ENCODE data around the gene TSPAN17. TPM values are rescaled to one million over a fixed set of nuclear protein-coding genes. Genes with fewer than 3 reads are reported as not detected.

The TSPAN17 gene
- total RNA-seq, 4 donors from 2014 or later, result 12.1 to 24.1 (median 15.6) TPM

DNA sequence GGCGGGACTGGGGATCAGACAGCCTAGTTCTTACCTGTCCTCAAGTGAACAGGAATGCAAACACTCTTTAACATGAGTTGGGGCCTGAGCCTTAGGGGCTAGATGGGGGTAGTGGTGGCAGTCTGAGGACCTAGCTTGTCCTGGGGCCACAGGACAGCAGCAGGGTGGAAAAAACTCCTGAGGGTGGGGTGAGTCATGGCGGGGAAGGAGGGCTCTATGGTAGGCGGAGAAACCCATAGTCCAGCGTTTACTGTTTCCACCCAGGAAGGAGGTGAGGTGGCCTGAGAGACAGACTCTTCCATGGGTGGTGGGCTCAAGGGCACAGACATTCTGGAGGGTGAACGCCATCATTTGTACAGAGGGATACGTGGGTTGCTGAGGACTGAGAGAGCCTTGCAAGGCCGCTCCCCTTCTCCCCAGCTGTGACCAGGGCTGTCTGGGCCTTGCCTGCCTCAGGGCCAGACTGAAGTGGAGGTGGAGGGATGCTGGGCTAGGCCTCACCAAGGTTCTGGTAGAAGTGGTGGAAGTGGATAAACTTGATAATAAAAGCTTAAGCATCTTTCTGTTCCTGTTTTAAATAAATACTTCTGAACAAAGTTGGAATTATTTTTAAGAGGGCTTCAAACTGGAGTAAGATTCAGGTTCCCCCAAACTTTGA lies 1.1 kb upstream of the TSPAN17 start:
- no peak overlapping the region for H3K4me3 ChIP-seq (ENCODE audit: low read depth, poor library complexity, severe bottlenecking)
- WGBS, 2 donors, result 92 to 93% methylated on average over 7 of the region's 7 CpGs
- intact Hi-C loops (cut with DNase I; ENCODE audit: low total_unique reads), result no loop called here
- DNase-seq (ENCODE audit: low spot score in 2 of 2), result no peak
- no peak for TF ChIP-seq POLR2A (IDR thresholded peaks at IDR 0.05)
- TF ChIP-seq, protein P1, sequence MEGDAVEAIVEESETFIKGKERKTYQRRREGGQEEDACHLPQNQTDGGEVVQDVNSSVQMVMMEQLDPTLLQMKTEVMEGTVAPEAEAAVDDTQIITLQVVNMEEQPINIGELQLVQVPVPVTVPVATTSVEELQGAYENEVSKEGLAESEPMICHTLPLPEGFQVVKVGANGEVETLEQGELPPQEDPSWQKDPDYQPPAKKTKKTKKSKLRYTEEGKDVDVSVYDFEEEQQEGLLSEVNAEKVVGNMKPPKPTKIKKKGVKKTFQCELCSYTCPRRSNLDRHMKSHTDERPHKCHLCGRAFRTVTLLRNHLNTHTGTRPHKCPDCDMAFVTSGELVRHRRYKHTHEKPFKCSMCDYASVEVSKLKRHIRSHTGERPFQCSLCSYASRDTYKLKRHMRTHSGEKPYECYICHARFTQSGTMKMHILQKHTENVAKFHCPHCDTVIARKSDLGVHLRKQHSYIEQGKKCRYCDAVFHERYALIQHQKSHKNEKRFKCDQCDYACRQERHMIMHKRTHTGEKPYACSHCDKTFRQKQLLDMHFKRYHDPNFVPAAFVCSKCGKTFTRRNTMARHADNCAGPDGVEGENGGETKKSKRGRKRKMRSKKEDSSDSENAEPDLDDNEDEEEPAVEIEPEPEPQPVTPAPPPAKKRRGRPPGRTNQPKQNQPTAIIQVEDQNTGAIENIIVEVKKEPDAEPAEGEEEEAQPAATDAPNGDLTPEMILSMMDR (IDR thresholded peaks at IDR 0.05), result no peak

DNA sequence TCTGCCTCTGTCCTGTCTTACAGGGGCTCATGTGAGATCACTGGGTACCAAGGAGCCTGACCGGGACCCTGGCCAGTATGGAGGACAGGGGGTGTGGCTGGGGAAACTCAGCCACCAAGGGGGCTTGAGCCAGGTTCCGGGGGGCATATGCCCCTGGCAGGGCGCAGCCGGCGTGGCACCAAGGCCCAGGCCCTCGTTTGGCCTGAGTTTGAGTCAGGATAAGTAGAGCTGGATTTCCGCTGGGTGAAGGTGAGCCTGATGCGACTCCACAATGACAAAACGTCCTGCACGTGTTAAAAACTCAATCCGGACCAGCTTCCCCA lies 616 bp upstream of the TSPAN17 start:
- WGBS, 2 donors, result 16 to 31% methylated on average over 9 to 11 of the region's 11 CpGs
- intact Hi-C loops (cut with DNase I; ENCODE audit: low total_unique reads), result no loop called here
- no peak overlapping the region for H3K4me3 ChIP-seq (ENCODE audit: low read depth, poor library complexity, severe bottlenecking)
- no peak for TF ChIP-seq POLR2A (IDR thresholded peaks at IDR 0.05)
- TF ChIP-seq, protein P1 (IDR thresholded peaks at IDR 0.05), result no peak
- DNase-seq (ENCODE audit: low spot score in 2 of 2), result no peak

DNA sequence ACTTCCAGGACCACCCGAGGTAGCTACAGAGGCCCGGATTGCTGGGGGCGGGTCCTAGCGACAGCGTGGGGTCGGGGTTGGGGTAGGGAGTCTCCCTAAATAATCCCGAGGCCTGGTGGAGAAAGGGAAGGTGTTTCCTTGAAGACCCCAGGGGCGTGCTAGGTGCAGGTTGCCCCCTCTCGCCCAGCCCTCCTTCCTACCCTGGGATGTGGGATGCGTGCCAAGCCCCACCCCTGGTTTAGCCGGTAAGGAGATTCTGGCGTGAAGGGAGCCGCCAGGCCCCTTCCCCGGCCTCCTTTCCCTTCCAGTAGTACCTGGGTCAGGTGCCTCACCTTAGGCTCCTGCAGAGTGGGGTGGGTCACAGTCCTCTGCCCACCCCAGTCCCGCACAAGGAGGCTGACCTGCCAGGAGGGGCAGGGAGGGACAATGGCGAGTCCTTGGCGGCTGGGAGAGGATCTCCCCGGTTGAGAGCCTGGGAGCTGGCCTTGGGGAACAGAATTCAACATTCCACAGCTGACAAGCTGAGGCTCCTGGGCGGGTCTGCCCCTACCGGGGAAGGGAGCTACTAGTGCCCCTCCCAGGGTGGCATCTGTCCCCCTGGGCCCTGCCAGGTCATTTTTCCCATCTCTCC lies 674 bp downstream of the TSPAN17 start:
- 2 to 11% methylated on average over 12 to 14 of the region's 20 CpGs for WGBS, 2 donors
- intact Hi-C loops (cut with DNase I; ENCODE audit: low total_unique reads), result no loop called here
- H3K4me3 ChIP-seq (ENCODE audit: low read depth, poor library complexity, severe bottlenecking), result peak overlapping the region; percentile 62
- DNase-seq (ENCODE audit: low spot score in 2 of 2), result peak; percentile 43 to 91
- TF ChIP-seq POLR2A (IDR thresholded peaks at IDR 0.05), result no peak
- TF ChIP-seq, protein P1 (IDR thresholded peaks at IDR 0.05), result no peak

- WGBS, 2 donors, result 65 to 70% methylated on average over 15 of the region's 15 CpGs
- TF ChIP-seq, protein P1 (IDR thresholded peaks at IDR 0.05), result no peak
- TF ChIP-seq POLR2A (IDR thresholded peaks at IDR 0.05), result no peak
- no peak for DNase-seq (ENCODE audit: low spot score in 2 of 2)
- intact Hi-C loops (cut with DNase I; ENCODE audit: low total_unique reads), result no loop called here
- no peak overlapping the region for H3K4me3 ChIP-seq (ENCODE audit: low read depth, poor library complexity, severe bottlenecking)
Measured at GRCh38 chr5:176648474-176649194, 1.4 kb downstream of the TSPAN17 start.

GRCh38 chr5:176650354-176650884 lies 3.1 kb downstream of the TSPAN17 start:
- TF ChIP-seq POLR2A (IDR thresholded peaks at IDR 0.05), result no peak
- TF ChIP-seq, protein P1 (IDR thresholded peaks at IDR 0.05), result no peak
- intact Hi-C loops (cut with DNase I; ENCODE audit: low total_unique reads), result no loop called here
- H3K4me3 ChIP-seq (ENCODE audit: low read depth, poor library complexity, severe bottlenecking), result no peak overlapping the region
- DNase-seq (ENCODE audit: low spot score in 2 of 2), result no peak
- 76 to 78% methylated on average over 8 of the region's 8 CpGs for WGBS, 2 donors

Measured in lower leg skin (tissue), 4 donors.